K562 (cell line): ENCODE results near the gene GNAL.

Source experiments
- MYC ChIP-seq, 2 experiments: fragments of 250-450 bp in 1 of 2; sonication (Bioruptor Pico) in 1 of 2; IDR thresholded peaks; 2 replicates each; pipeline versions ENCODE4 v1.5.1 to v1.6.1; 2012 to 2021; ENCODE audit warnings: low read depth in 2 of 2, borderline replicate concordance in 1 of 2, improper control_type of control experiment in 1 of 2, low read length in 1 of 2, mild to moderate bottlenecking in 1 of 2, moderate library complexity in 1 of 2
- NFRKB ChIP-seq: fragments of 450-650 bp; IDR thresholded peaks from 2 replicates; pipeline ENCODE4 v1.6.1; 2016; ENCODE audit warnings: low read depth
- RCOR1 ChIP-seq, 2 experiments: IDR thresholded peaks; 2 replicates each; pipeline ENCODE4 v1.6.1; 2012; ENCODE audit warnings: low read depth in 2 of 2, low read length in 2 of 2, borderline replicate concordance in 1 of 2, improper control_type of control experiment in 1 of 2
- SUPT5H ChIP-seq: fragments of 450-650 bp; IDR thresholded peaks from 2 replicates; pipeline ENCODE4 v1.6.1; 2016
- ZNF143 ChIP-seq: sonication (generic); formaldehyde crosslinking; IDR thresholded peaks from 2 replicates; pipeline ENCODE4 v1.9.0; 2022; ENCODE audit warnings: mild to moderate bottlenecking, missing genetic modification reagents
- ZNF316 ChIP-seq: fragments of 450-650 bp; IDR thresholded peaks from 2 replicates; pipeline ENCODE4 v1.6.1; 2016
- ZNF384 ChIP-seq: IDR thresholded peaks from 2 replicates; pipeline ENCODE4 v1.6.1; 2012; ENCODE audit warnings: low read depth, low read length, improper control_type of control experiment
- ZNF77 ChIP-seq: fragments of 250-450 bp; sonication (Bioruptor Pico); IDR thresholded peaks from 2 replicates; pipeline ENCODE4 v1.5.0; 2020
- TF ChIP-seq, protein P1 (sequence below), 2 experiments: IDR thresholded peaks in 1 of 2; conservative IDR thresholded peaks in 1 of 2; 2 replicates each; pipeline ENCODE4 v1.6.1; 2016; ENCODE audit warnings: low read depth in 2 of 2, mild to moderate bottlenecking in 1 of 2, missing compliant biosample characterization in 1 of 2, missing genetic modification characterization in 1 of 2, moderate library complexity in 1 of 2
- TF ChIP-seq, protein P2 (sequence below): sonication (generic); formaldehyde crosslinking; IDR thresholded peaks from 2 replicates; pipeline ENCODE4 v1.9.0; 2022; ENCODE audit warnings: mild to moderate bottlenecking, missing genetic modification reagents
- TF ChIP-seq, protein P3 (sequence below), 3 experiments: IDR thresholded peaks in 2 of 3; conservative IDR thresholded peaks in 1 of 3; 2 replicates each; pipeline ENCODE4 v1.5.1; 2011 to 2012; ENCODE audit warnings: low read length in 3 of 3, mild to moderate bottlenecking in 3 of 3, control low read depth in 2 of 3, improper control_type of control experiment in 1 of 3, inconsistent platforms in 1 of 3, low read depth in 1 of 3, mixed read lengths in 1 of 3, moderate library complexity in 1 of 3; ENCODE audit not compliant: insufficient read depth in 2 of 3
- TF ChIP-seq, protein P4 (sequence below): fragments of 450-650 bp; IDR thresholded peaks from 2 replicates; pipeline ENCODE4 v1.6.1; 2016; ENCODE audit warnings: borderline replicate concordance
- TF ChIP-seq, protein P5 (sequence below): sonication (generic); formaldehyde crosslinking; IDR thresholded peaks from 2 replicates; pipeline ENCODE4 v1.8.1; 2023; ENCODE audit warnings: mild to moderate bottlenecking, missing genetic modification reagents
- TF ChIP-seq, protein P6 (sequence below): sonication (generic); formaldehyde crosslinking; IDR thresholded peaks from 2 replicates; pipeline ENCODE4 v1.5.0; 2020; ENCODE audit warnings: missing genetic modification reagents

DNA sequence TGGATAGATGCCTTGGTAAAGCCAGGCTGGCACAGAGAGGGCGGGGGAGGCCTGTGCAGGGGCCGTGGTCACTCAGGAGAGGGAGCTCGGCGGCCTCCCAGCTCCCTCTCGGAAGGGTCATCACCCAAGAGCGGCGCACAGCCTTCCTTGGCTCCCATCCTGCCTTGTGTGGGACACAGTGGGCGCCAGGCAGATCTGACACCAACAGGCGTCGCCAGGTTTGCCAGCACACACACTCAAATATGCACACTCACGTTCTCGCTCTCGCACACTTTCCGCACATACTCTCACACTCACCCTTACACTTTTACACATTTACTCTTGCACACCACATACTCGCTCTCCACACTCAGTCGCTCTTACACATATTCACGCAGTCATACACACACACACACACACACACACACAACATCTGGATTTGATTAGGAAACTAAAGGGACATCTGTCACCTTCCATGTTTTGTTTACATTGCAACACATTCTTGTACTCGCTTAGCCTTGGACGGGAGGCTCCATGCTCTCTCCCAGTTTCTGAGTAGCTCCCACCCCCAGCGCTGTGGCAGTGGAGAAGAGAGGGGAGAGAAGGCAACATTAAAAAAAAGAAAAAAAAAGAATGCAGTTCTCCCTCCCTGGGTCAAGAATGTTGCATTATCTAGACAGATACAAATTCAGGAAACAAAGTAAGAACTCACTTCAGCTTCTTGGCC lies 172.7 kb downstream of the GNAL start:
- TF ChIP-seq, protein P1, sequence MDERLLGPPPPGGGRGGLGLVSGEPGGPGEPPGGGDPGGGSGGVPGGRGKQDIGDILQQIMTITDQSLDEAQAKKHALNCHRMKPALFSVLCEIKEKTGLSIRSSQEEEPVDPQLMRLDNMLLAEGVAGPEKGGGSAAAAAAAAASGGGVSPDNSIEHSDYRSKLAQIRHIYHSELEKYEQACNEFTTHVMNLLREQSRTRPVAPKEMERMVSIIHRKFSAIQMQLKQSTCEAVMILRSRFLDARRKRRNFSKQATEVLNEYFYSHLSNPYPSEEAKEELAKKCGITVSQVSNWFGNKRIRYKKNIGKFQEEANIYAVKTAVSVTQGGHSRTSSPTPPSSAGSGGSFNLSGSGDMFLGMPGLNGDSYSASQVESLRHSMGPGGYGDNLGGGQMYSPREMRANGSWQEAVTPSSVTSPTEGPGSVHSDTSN (CRISPR knock-in tag; IDR thresholded peaks at IDR 0.05; ENCODE audit: low read depth), result no peak
- TF ChIP-seq, protein P1 (tag; conservative IDR thresholded peaks at IDR 0.05; ENCODE audit: low read depth), result no peak
- TF ChIP-seq, protein P2, sequence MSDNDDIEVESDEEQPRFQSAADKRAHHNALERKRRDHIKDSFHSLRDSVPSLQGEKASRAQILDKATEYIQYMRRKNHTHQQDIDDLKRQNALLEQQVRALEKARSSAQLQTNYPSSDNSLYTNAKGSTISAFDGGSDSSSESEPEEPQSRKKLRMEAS, result no peak
- TF ChIP-seq, protein P3, sequence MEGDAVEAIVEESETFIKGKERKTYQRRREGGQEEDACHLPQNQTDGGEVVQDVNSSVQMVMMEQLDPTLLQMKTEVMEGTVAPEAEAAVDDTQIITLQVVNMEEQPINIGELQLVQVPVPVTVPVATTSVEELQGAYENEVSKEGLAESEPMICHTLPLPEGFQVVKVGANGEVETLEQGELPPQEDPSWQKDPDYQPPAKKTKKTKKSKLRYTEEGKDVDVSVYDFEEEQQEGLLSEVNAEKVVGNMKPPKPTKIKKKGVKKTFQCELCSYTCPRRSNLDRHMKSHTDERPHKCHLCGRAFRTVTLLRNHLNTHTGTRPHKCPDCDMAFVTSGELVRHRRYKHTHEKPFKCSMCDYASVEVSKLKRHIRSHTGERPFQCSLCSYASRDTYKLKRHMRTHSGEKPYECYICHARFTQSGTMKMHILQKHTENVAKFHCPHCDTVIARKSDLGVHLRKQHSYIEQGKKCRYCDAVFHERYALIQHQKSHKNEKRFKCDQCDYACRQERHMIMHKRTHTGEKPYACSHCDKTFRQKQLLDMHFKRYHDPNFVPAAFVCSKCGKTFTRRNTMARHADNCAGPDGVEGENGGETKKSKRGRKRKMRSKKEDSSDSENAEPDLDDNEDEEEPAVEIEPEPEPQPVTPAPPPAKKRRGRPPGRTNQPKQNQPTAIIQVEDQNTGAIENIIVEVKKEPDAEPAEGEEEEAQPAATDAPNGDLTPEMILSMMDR (IDR thresholded peaks at IDR 0.05 in 2 of 3, conservative IDR thresholded peaks at IDR 0.05 in 1 of 3; ENCODE audit: insufficient read depth in 2 of 3, low read depth in 1 of 3, low read length in 3 of 3), result no peak
- TF ChIP-seq, protein P4, sequence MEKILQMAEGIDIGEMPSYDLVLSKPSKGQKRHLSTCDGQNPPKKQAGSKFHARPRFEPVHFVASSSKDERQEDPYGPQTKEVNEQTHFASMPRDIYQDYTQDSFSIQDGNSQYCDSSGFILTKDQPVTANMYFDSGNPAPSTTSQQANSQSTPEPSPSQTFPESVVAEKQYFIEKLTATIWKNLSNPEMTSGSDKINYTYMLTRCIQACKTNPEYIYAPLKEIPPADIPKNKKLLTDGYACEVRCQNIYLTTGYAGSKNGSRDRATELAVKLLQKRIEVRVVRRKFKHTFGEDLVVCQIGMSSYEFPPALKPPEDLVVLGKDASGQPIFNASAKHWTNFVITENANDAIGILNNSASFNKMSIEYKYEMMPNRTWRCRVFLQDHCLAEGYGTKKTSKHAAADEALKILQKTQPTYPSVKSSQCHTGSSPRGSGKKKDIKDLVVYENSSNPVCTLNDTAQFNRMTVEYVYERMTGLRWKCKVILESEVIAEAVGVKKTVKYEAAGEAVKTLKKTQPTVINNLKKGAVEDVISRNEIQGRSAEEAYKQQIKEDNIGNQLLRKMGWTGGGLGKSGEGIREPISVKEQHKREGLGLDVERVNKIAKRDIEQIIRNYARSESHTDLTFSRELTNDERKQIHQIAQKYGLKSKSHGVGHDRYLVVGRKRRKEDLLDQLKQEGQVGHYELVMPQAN, result no peak
- TF ChIP-seq RCOR1 (IDR thresholded peaks at IDR 0.05; ENCODE audit: borderline replicate concordance in 1 of 2, low read depth in 2 of 2, low read length in 2 of 2) (no peak), ZNF143 (CRISPR knock-in tag) (no peak), SUPT5H (no peak), MYC (IDR thresholded peaks at IDR 0.05; ENCODE audit: low read depth, low read length) (no peak), MYC (CRISPR knock-in tag; IDR thresholded peaks at IDR 0.05; ENCODE audit: borderline replicate concordance, low read depth) (no peak), NFRKB (no peak), ZNF77 (CRISPR knock-in tag) (no peak), ZNF384 (no peak), ZNF316 (no peak)
- TF ChIP-seq, protein P5, sequence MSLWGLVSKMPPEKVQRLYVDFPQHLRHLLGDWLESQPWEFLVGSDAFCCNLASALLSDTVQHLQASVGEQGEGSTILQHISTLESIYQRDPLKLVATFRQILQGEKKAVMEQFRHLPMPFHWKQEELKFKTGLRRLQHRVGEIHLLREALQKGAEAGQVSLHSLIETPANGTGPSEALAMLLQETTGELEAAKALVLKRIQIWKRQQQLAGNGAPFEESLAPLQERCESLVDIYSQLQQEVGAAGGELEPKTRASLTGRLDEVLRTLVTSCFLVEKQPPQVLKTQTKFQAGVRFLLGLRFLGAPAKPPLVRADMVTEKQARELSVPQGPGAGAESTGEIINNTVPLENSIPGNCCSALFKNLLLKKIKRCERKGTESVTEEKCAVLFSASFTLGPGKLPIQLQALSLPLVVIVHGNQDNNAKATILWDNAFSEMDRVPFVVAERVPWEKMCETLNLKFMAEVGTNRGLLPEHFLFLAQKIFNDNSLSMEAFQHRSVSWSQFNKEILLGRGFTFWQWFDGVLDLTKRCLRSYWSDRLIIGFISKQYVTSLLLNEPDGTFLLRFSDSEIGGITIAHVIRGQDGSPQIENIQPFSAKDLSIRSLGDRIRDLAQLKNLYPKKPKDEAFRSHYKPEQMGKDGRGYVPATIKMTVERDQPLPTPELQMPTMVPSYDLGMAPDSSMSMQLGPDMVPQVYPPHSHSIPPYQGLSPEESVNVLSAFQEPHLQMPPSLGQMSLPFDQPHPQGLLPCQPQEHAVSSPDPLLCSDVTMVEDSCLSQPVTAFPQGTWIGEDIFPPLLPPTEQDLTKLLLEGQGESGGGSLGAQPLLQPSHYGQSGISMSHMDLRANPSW (CRISPR knock-in tag), result no peak
- TF ChIP-seq, protein P6, sequence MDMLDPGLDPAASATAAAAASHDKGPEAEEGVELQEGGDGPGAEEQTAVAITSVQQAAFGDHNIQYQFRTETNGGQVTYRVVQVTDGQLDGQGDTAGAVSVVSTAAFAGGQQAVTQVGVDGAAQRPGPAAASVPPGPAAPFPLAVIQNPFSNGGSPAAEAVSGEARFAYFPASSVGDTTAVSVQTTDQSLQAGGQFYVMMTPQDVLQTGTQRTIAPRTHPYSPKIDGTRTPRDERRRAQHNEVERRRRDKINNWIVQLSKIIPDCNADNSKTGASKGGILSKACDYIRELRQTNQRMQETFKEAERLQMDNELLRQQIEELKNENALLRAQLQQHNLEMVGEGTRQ (CRISPR knock-in tag), result no peak
